K562 (cell line): ENCODE results near the gene RBP7.

Source experiments
- CEBPB ChIP-seq: fragments of 450-650 bp; IDR thresholded peaks from 2 replicates; pipeline ENCODE4 v1.6.1; 2016; ENCODE audit warnings: missing genetic modification characterization, missing compliant biosample characterization
- CXXC5 ChIP-seq: fragments of 250-450 bp; sonication (Bioruptor Pico); IDR thresholded peaks from 2 replicates; pipeline ENCODE4 v1.8.0; 2022; ENCODE audit warnings: inconsistent platforms, mild to moderate bottlenecking, moderate library complexity
- ETV1 ChIP-seq: fragments of 450-650 bp; conservative IDR thresholded peaks from 2 replicates; pipeline ENCODE4 v1.6.1; 2016; ENCODE audit warnings: missing genetic modification characterization, control low read depth, low read depth, missing compliant biosample characterization
- GABPA ChIP-seq: fragments of 200-800 bp; sonication (Bioruptor generic); conservative IDR thresholded peaks from 2 replicates; pipeline ENCODE4 v1.6.1; 2016; ENCODE audit warnings: low read depth, missing genetic modification characterization, missing compliant biosample characterization
- HMGN3 ChIP-seq: IDR thresholded peaks from 2 replicates; pipeline ENCODE4 v1.6.1; 2011; ENCODE audit warnings: borderline replicate concordance, low read depth, mild to moderate bottlenecking, mixed read lengths, low read length; ENCODE audit not compliant: insufficient read length; ENCODE audit errors: extremely low read depth
- NFYB ChIP-seq: IDR thresholded peaks from 2 replicates; pipeline ENCODE4 v1.6.1; 2011; ENCODE audit warnings: mild to moderate bottlenecking, moderate library complexity; ENCODE audit not compliant: insufficient read length; ENCODE audit errors: extremely low read depth
- POLR2A ChIP-seq: fragments of 450-650 bp; conservative IDR thresholded peaks from 2 replicates; pipeline ENCODE4 v1.6.1; 2016
- ZNF124 ChIP-seq: sonication (generic); formaldehyde crosslinking; IDR thresholded peaks from 2 replicates; pipeline ENCODE4 v1.8.1; 2022; ENCODE audit warnings: missing genetic modification reagents
- ZNF184 ChIP-seq: sonication (generic); formaldehyde crosslinking; IDR thresholded peaks from 2 replicates; pipeline ENCODE4 v1.5.0; 2020; ENCODE audit warnings: missing genetic modification reagents
- ZNF24 ChIP-seq: fragments of 450-650 bp; IDR thresholded peaks from 2 replicates; pipeline ENCODE4 v1.6.1; 2016
- TF ChIP-seq, protein P1 (sequence below): fragments of 450-650 bp; formaldehyde crosslinking; IDR thresholded peaks from 2 replicates; pipeline ENCODE4 v1.4.0; 2020; ENCODE audit warnings: mild to moderate bottlenecking, moderate library complexity
- TF ChIP-seq, protein P2 (sequence below), 3 experiments: IDR thresholded peaks in 2 of 3; conservative IDR thresholded peaks in 1 of 3; 2 replicates each; pipeline ENCODE4 v1.5.1; 2011 to 2012; ENCODE audit warnings: low read length in 3 of 3, mild to moderate bottlenecking in 3 of 3, control low read depth in 2 of 3, improper control_type of control experiment in 1 of 3, inconsistent platforms in 1 of 3, low read depth in 1 of 3, mixed read lengths in 1 of 3, moderate library complexity in 1 of 3; ENCODE audit not compliant: insufficient read depth in 2 of 3
- TF ChIP-seq, protein P3 (sequence below): sonication (generic); formaldehyde crosslinking; IDR thresholded peaks from 2 replicates; pipeline ENCODE4 v1.8.1; 2022; ENCODE audit warnings: missing genetic modification reagents

DNA sequence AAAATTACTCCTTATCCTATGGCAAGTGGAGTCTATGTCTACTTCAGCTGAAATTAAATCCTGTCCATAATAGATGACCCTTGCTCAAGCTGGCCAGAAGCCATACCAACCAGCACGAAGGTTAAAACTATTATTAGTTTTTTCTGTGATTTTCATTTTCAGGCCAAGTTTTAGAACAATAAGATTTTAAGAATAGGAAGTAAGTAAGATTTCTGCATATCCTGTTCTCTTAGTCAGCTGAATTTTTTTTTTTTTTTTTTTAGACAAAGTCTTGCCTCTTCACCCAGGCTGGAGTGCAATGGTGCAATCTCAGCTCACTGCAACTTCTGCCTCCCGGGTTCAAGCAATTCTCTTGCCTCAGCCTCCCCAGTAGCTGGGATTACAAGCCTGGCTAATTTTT is 6.1 kb upstream of the RBP7 start:
- TF ChIP-seq CXXC5 (CRISPR knock-in tag) (no peak), ZNF24 (no peak), ZNF184 (CRISPR knock-in tag) (no peak), GABPA (tag) (no peak), POLR2A (no peak), HMGN3 (no peak), ZNF124 (no peak), ETV1 (tag) (no peak), NFYB (no peak), CEBPB (no peak)
- TF ChIP-seq, protein P1, sequence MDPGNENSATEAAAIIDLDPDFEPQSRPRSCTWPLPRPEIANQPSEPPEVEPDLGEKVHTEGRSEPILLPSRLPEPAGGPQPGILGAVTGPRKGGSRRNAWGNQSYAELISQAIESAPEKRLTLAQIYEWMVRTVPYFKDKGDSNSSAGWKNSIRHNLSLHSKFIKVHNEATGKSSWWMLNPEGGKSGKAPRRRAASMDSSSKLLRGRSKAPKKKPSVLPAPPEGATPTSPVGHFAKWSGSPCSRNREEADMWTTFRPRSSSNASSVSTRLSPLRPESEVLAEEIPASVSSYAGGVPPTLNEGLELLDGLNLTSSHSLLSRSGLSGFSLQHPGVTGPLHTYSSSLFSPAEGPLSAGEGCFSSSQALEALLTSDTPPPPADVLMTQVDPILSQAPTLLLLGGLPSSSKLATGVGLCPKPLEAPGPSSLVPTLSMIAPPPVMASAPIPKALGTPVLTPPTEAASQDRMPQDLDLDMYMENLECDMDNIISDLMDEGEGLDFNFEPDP (CRISPR knock-in tag): no peak
- TF ChIP-seq, protein P2, sequence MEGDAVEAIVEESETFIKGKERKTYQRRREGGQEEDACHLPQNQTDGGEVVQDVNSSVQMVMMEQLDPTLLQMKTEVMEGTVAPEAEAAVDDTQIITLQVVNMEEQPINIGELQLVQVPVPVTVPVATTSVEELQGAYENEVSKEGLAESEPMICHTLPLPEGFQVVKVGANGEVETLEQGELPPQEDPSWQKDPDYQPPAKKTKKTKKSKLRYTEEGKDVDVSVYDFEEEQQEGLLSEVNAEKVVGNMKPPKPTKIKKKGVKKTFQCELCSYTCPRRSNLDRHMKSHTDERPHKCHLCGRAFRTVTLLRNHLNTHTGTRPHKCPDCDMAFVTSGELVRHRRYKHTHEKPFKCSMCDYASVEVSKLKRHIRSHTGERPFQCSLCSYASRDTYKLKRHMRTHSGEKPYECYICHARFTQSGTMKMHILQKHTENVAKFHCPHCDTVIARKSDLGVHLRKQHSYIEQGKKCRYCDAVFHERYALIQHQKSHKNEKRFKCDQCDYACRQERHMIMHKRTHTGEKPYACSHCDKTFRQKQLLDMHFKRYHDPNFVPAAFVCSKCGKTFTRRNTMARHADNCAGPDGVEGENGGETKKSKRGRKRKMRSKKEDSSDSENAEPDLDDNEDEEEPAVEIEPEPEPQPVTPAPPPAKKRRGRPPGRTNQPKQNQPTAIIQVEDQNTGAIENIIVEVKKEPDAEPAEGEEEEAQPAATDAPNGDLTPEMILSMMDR (IDR thresholded peaks at IDR 0.05 in 2 of 3, conservative IDR thresholded peaks at IDR 0.05 in 1 of 3; ENCODE audit: insufficient read depth in 2 of 3, low read depth in 1 of 3, low read length in 3 of 3): no peak
- TF ChIP-seq, protein P3, sequence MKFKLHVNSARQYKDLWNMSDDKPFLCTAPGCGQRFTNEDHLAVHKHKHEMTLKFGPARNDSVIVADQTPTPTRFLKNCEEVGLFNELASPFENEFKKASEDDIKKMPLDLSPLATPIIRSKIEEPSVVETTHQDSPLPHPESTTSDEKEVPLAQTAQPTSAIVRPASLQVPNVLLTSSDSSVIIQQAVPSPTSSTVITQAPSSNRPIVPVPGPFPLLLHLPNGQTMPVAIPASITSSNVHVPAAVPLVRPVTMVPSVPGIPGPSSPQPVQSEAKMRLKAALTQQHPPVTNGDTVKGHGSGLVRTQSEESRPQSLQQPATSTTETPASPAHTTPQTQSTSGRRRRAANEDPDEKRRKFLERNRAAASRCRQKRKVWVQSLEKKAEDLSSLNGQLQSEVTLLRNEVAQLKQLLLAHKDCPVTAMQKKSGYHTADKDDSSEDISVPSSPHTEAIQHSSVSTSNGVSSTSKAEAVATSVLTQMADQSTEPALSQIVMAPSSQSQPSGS (CRISPR knock-in tag): no peak
